PC-3 (cell line): ENCODE results near the gene NPIPA2. TPM values are rescaled to one million over a fixed set of nuclear protein-coding genes. Genes with fewer than 3 reads are reported as not detected.
"Not testable (repeated sequence)": the region's sequence is repeated elsewhere in the genome, so short reads cannot be mapped to it uniquely, and the experiment has no call there.

Experiments
- ATAC-seq: fragments of 200-7000 bp; cut with Tn5 transposase; 2 replicates; pipeline ENCODE4 v1.9.1; 2020; ENCODE audit warnings: mild to moderate bottlenecking, moderate library complexity
- Bru-seq: library from RNA; stranded (reverse); fragments of 400-500 nt; gene quantifications from one replicate; lab custom pipeline; 2021; lab: Mats Ljungman, UMichigan
- BruChase-seq, 2 experiments: library from RNA; stranded (reverse); fragments of 400-500 nt; gene quantifications; one replicate each; lab custom pipeline; 2021; lab: Mats Ljungman, UMichigan
- BruUV-seq: library from RNA; stranded (reverse); fragments of 400-500 nt; replicated peaks from 2 replicates; lab custom pipeline; 2021; lab: Mats Ljungman, UMichigan
- CTCF ChIA-PET: fragments of 300-600 bp; sonication (Branson Sonifier 250); formaldehyde crosslinking; loops from one replicate; lab custom pipeline; 2022; ENCODE audit warnings: antibody characterized with exemption; lab: Charles Lee
- POLR2A ChIA-PET: fragments of 300-600 bp; sonication (Branson Sonifier 250); formaldehyde crosslinking; loops from one replicate; lab custom pipeline; 2022; ENCODE audit warnings: antibody characterized with exemption; ENCODE audit not compliant: unreplicated experiment; lab: Charles Lee
- DNase-seq: peaks from one replicate; pipeline ENCODE4 v3.0.0-alpha.2; 2015
- H2AFZ ChIP-seq: fragments of 300-600 bp; sonication (generic); 2 replicates; pipeline ENCODE4 v1.6.0; 2016; ENCODE audit warnings: antibody characterized with exemption, low read length
- H3F3A ChIP-seq: fragments of 300-600 bp; sonication (generic); one replicate; pipeline ENCODE4 v1.6.0; 2017; ENCODE audit warnings: antibody characterized with exemption, low read length, control low read depth, mild to moderate bottlenecking; ENCODE audit not compliant: unreplicated experiment
- H3K27ac ChIP-seq: fragments of 300-600 bp; sonication (generic); 2 replicates; pipeline ENCODE4 v1.5.1; 2016; ENCODE audit warnings: mild to moderate bottlenecking, low read length
- H3K27me3 ChIP-seq: fragments of 300-600 bp; sonication (generic); 2 replicates; pipeline ENCODE4 v1.6.1; 2016; ENCODE audit warnings: low read length, mixed read lengths
- H3K36me3 ChIP-seq: fragments of 300-600 bp; sonication (generic); 2 replicates; pipeline ENCODE4 v1.6.1; 2016; ENCODE audit warnings: low read depth, mixed run types, low read length, mixed read lengths
- H3K4me1 ChIP-seq: fragments of 300-600 bp; sonication (generic); 2 replicates; pipeline ENCODE4 v1.5.1; 2016; ENCODE audit warnings: low read length; ENCODE audit not compliant: insufficient read depth
- H3K4me2 ChIP-seq: fragments of 300-600 bp; sonication (generic); 2 replicates; pipeline ENCODE4 v1.6.0; 2016; ENCODE audit warnings: low read length
- H3K4me3 ChIP-seq: fragments of 300-600 bp; sonication (generic); 2 replicates; pipeline ENCODE4 v1.5.1; 2016; ENCODE audit warnings: mild to moderate bottlenecking, low read length, mixed read lengths
- H3K79me2 ChIP-seq: fragments of 300-600 bp; sonication (generic); 2 replicates; pipeline ENCODE4 v1.6.1; 2017; ENCODE audit warnings: low read length, mixed read lengths
- H3K9ac ChIP-seq: fragments of 300-600 bp; sonication (generic); 2 replicates; pipeline ENCODE4 v1.6.0; 2016; ENCODE audit warnings: mild to moderate bottlenecking, low read length
- H3K9me2 ChIP-seq: fragments of 300-600 bp; sonication (generic); replicated peaks from 2 replicates; pipeline ENCODE4 v1.6.1; 2016; ENCODE audit warnings: mixed run types, low read length, mixed read lengths
- H3K9me3 ChIP-seq: fragments of 300-600 bp; sonication (generic); 2 replicates; pipeline ENCODE4 v1.6.1; 2016; ENCODE audit warnings: low read length, mixed read lengths
- H4K20me1 ChIP-seq: fragments of 300-600 bp; sonication (generic); 2 replicates; pipeline ENCODE4 v1.6.1; 2016; ENCODE audit warnings: low read length, mixed read lengths
- intact Hi-C: fragments of 100-400 bp; cut with micrococcal nuclease; formaldehyde crosslinking; loops from 2 replicates; pipeline ENCODE4 v1.9.0; 2023
- long read RNA-seq: library from polyadenylated mRNA; unstranded; transcript quantifications from one replicate; pipeline ENCODE4 v2.0.0, GENCODE V29; 2021; ENCODE audit not compliant: unreplicated experiment
- total RNA-seq: library from RNA; depleted of rRNA; stranded (reverse); fragments of >200 nt; gene quantifications from 2 replicates; pipeline ENCODE4 v1.2.3, GENCODE V29; 2014; rRNA removed

NPIPA2 gene
- total RNA-seq (0.98 and 1.4 TPM in 2 replicates), Bru-seq, nascent RNA (percentile 7 among the genes with signal in this experiment), BruChase-seq, experiment 1, labeled RNA remaining after a 6-hour chase (percentile 8 among the genes with signal in this experiment), BruChase-seq, experiment 2, labeled RNA remaining after a 2-hour chase (percentile 11 among the genes with signal in this experiment)
- long read RNA-seq: 0 reads

DNA sequence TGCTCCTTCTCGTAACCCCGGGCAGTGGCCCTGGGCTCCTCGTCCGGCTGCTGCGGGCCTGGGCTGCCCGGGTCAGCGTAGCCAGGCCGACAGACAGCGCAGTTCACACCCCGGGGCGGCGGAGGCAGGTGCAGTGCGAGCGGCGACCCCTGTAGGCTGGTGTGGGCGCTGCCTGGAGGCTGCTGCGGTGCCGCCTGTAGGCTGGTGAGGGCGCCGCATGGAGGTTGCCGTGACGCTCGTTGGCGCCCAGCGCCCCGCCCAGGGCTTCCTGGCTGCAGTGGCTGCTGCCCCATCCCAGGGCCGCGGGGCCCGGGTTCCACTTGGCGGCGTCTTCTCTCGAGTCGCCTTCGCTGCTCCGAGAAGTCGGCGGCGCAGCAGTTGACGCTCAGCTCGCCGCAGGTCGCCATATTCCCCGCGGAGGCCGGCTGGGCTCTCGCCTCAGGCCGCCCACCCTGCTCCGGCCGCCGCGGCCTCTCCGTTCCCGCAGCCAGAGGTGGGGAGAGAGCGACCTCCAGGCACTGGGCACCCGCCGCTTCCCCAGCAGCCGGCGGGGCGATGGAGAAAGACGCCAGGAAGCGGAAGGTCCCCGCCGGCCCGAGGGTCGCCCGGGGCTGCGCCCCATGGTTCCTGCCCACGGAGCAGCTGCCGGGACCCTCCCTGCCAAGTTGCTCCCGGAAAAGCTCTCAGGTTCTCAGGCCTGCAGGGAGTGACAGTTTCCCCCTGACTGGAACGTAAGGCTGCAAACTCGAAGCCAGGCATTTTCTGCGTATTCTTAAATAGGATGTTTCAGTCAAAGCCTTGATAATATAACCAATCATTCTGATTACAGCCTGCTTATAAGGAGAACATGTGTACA, at the start of gene NPIPA2:
Gene NPIPA2 (plus strand): TSS at position 261 of the 856 bp plus-strand sequence. CDS start 5,533 bp downstream, outside the sequence.
- H3K36me3 ChIP-seq, H3K9ac ChIP-seq, H3K9me3 ChIP-seq, BruUV-seq, H4K20me1 ChIP-seq, H3K4me2 ChIP-seq, DNase-seq, H3K79me2 ChIP-seq, CTCF ChIA-PET, H3K9me2 ChIP-seq, H3K4me3 ChIP-seq, H3K4me1 ChIP-seq, POLR2A ChIA-PET, H3F3A ChIP-seq, H2AFZ ChIP-seq, H3K27ac ChIP-seq, H3K27me3 ChIP-seq, intact Hi-C loops: not testable (repeated sequence)
- peak; percentile 92 for ATAC-seq

- CTCF ChIA-PET, BruUV-seq, H3F3A ChIP-seq, H3K9me2 ChIP-seq, H3K27me3 ChIP-seq, H3K4me2 ChIP-seq, H3K4me1 ChIP-seq, H3K79me2 ChIP-seq, POLR2A ChIA-PET, H4K20me1 ChIP-seq, H3K4me3 ChIP-seq, H2AFZ ChIP-seq, intact Hi-C loops, H3K27ac ChIP-seq, DNase-seq, H3K36me3 ChIP-seq, H3K9ac ChIP-seq, H3K9me3 ChIP-seq: not testable (repeated sequence)
- peak; percentile 74 for ATAC-seq
These were observed 48.2 kb upstream of the NPIPA2 start, which contains the start of gene PLA2G10 for GRCh38 chr16:14694129-14694528. PLA2G10 (minus strand) TSS chr16:14694308; CDS start chr16:14694229, 79 bp downstream.

DNA sequence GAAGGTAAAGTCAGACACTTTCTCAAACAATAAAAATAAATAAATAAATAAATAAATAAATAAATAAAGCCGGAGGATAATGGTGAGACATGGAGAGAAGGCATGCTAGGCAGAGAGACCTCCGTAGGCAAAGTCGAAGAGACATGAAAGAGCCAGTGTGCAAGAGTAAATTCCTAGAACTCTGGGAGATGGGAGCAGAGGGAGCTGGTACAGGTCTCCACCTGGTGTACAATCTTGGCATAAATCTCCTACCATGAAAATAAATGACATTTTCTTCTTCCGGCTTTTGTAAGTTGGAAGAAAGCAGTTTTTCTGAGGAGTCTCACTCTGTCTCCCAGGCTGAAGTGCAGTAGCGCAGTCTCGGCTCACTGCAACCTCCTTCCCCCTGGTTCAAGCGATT, 40.5 kb upstream of the NPIPA2 start:
- H3K27ac ChIP-seq, H4K20me1 ChIP-seq, H3K27me3 ChIP-seq, H2AFZ ChIP-seq, CTCF ChIA-PET, H3K9me2 ChIP-seq, H3F3A ChIP-seq, BruUV-seq, H3K79me2 ChIP-seq, POLR2A ChIA-PET, intact Hi-C loops, DNase-seq, H3K9me3 ChIP-seq, H3K36me3 ChIP-seq, H3K4me2 ChIP-seq, H3K9ac ChIP-seq, H3K4me3 ChIP-seq, H3K4me1 ChIP-seq: not testable (repeated sequence)
- peak; percentile 29 for ATAC-seq

DNA sequence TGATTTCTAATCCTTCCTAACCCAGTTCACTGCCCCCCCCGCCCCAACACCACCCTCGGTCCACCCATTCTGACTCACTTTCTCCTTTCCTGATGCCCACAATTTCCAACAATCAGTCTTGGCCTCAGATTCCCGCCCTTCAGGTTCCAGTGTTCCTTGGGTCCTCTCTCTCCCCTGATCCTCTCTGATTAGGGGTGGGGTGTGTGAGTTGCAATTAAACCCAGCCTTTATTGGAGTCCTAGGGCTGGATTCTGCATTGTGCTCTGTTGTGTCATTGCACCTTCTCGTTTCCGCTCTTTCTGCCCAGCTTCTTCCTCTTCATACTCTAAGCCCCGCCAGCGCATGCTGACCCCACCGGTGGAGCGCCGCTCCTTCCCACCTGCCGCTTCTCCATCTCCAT, 39.7 kb upstream of the NPIPA2 start:
- H3K27me3 ChIP-seq, H3K4me3 ChIP-seq, H3F3A ChIP-seq, DNase-seq, H3K4me1 ChIP-seq, BruUV-seq, H3K9me2 ChIP-seq, H3K9me3 ChIP-seq, H3K4me2 ChIP-seq, H2AFZ ChIP-seq, H4K20me1 ChIP-seq, POLR2A ChIA-PET, H3K27ac ChIP-seq, H3K36me3 ChIP-seq, intact Hi-C loops, H3K79me2 ChIP-seq, CTCF ChIA-PET, H3K9ac ChIP-seq: not testable (repeated sequence)
- peak; percentile 12 for ATAC-seq

- H3K9ac ChIP-seq, H3K4me1 ChIP-seq, H3K79me2 ChIP-seq, H3K4me3 ChIP-seq, CTCF ChIA-PET, H4K20me1 ChIP-seq, H2AFZ ChIP-seq, H3K27me3 ChIP-seq, H3K9me3 ChIP-seq, H3K27ac ChIP-seq, intact Hi-C loops, H3K9me2 ChIP-seq, H3K4me2 ChIP-seq, DNase-seq, POLR2A ChIA-PET, H3K36me3 ChIP-seq, H3F3A ChIP-seq, BruUV-seq: not testable (repeated sequence)
- ATAC-seq: peak; percentile 93
These were observed 38.9 kb upstream of the NPIPA2 start, which contains the start of gene NPIPA3 for GRCh38 chr16:14703156-14704011. NPIPA3 (plus strand) TSS chr16:14703411; CDS start chr16:14708944, 5,533 bp downstream.

DNA sequence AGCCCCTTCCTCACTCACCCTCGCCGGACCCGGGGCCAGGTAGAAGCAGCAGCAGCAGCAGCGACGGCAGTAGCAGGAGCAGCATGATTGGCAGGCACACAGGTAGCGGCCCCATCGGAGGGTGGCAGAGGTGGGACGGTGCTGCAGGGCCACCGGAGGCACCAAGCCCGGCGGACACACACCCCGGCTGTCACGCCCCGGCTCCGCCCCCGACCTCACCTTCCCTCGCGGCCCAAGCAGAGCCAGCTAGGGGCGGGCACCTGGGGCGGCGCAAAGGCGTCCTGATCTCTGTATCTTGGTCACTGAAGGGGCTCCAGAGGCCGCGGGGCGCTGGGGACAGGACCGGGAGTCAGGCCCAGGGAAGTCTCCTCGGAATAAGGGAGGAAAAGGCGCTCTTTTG, 9.1 kb upstream of the NPIPA2 start:
- H3K4me2 ChIP-seq, H3F3A ChIP-seq, POLR2A ChIA-PET, H3K79me2 ChIP-seq, H3K36me3 ChIP-seq, H4K20me1 ChIP-seq, H3K9me3 ChIP-seq, H3K4me1 ChIP-seq, DNase-seq, H3K9me2 ChIP-seq, H2AFZ ChIP-seq, CTCF ChIA-PET, H3K9ac ChIP-seq, H3K4me3 ChIP-seq, H3K27ac ChIP-seq, H3K27me3 ChIP-seq, BruUV-seq, intact Hi-C loops: not testable (repeated sequence)
- ATAC-seq: peak; percentile 60; the same call in 1 of the 2 replicates
